Measurements from ENCODE around the gene LCN12. TPM values are rescaled to one million over a fixed set of nuclear protein-coding genes. Genes with fewer than 3 reads are reported as not detected.

The LCN12 gene
- polyA plus RNA-seq, 1 of the 3 experiments (the other 2 are of a cell fraction) = 0.87 TPM

GRCh38 chr9:136975644-136976043 lies 23.6 kb downstream of the LCN12 start:
- ChIA-PET POLR2A (no interaction called here), CTCF (interaction anchor here (1.1 to 4.4 kb wide), 5 partner anchors 28 to 218 kb away, joined by 4 to 24 read pairs (median 4); partner anchors contain the start of genes ABCA2 and LCN8)
- Histone ChIP-seq H3K4me2 (no peak overlapping the region), H3K27ac (ENCODE audit: low read depth in 2 of 2, low read length in 1 of 2) (no peak overlapping the region), H3K9me3 (no peaks in the 10 kb centered on the region), H3K27me3 (ENCODE audit: insufficient read depth) (no peaks in the 10 kb centered on the region), H2AFZ (ENCODE audit: low read depth) (no peak overlapping the region), H3K36me3 (replicated peaks in 1 of 2; ENCODE audit: control insufficient read depth in 1 of 2, insufficient read depth in 2 of 2, low read length in 1 of 2) (no peaks in the 10 kb centered on the region), H3K4me1 (ENCODE audit: control insufficient read depth in 1 of 2, insufficient read depth in 2 of 2, low read depth in 1 of 2, low read length in 1 of 2) (peaks cover 0 to 25% of the 10 kb centered on the region in 2 experiments; a peak in 1 of 4 replicates), H3F3A (replicated peaks; ENCODE audit: insufficient read depth) (peaks cover 4% of the 10 kb centered on the region), H3K9ac (no peak overlapping the region), H3K4me3 (ENCODE audit: low read depth in 2 of 2, low read length in 1 of 2) (no peak overlapping the region), H4K20me1 (ENCODE audit: insufficient read depth) (no peaks in the 10 kb centered on the region), H3K79me2 (ENCODE audit: insufficient read depth) (no peaks in the 10 kb centered on the region), H3K9me2 (no peaks in the 10 kb centered on the region)
- 83% methylated on average over 6 of the region's 14 CpGs for WGBS (ENCODE audit: low lambda C conversion rate)
- TF ChIP-seq NFIC (IDR thresholded peaks at IDR 0.05; ENCODE audit: borderline replicate concordance) (no peak), GATA2 (CRISPR knock-in tag; IDR thresholded peaks at IDR 0.05) (no peak), CTCF (IDR thresholded peaks at IDR 0.05) (peak; percentile 21)
- no peak for DNase-seq

GRCh38 chr9:136977223-136977622 lies 25.1 kb downstream of the LCN12 start, which contains the start of gene PTGDS:
TSS of gene PTGDS (plus strand) at chr9:136977504. CDS start at chr9:136977579, 75 bp downstream.
- WGBS (ENCODE audit: low lambda C conversion rate) = 88% methylated on average over 5 of the region's 10 CpGs
- no peaks in the 10 kb centered on the region for H3K9me2 ChIP-seq
- ChIA-PET CTCF (interaction anchor here (1.0 to 4.4 kb wide), 6 partner anchors 12 to 219 kb away, joined by 3 to 24 read pairs (median 4); partner anchors contain the start of genes ABCA2 and LCN8), POLR2A (interaction anchor here (1.0 kb wide), 2 partner anchors 25 to 26 kb away, joined by 3 to 4 read pairs; partner anchors contain the start of gene LCN12)
- no peaks in the 10 kb centered on the region for H3K27me3 ChIP-seq (ENCODE audit: insufficient read depth)
- no peaks in the 10 kb centered on the region for H3K79me2 ChIP-seq (ENCODE audit: insufficient read depth)
- peaks cover 4% of the 10 kb centered on the region for H3F3A ChIP-seq (replicated peaks; ENCODE audit: insufficient read depth)
- no peak within 1 kb of the TSS for H3K9ac ChIP-seq
- no peaks in the 10 kb centered on the region for H3K9me3 ChIP-seq
- peak within 1 kb of the TSS; percentile 70; the same call in 1 of the 2 replicates for H2AFZ ChIP-seq (ENCODE audit: low read depth)
- H3K4me3 ChIP-seq (ENCODE audit: low read depth in 2 of 2, low read length in 1 of 2) = peak within 1 kb of the TSS; percentile 43 to 47
- no peaks in the 10 kb centered on the region for H4K20me1 ChIP-seq (ENCODE audit: insufficient read depth)
- peaks cover 0 to 23% of the 10 kb centered on the region in 2 experiments; a peak in 1 of 4 replicates for H3K4me1 ChIP-seq (ENCODE audit: control insufficient read depth in 1 of 2, insufficient read depth in 2 of 2, low read depth in 1 of 2, low read length in 1 of 2)
- no peaks in the 10 kb centered on the region for H3K36me3 ChIP-seq (replicated peaks in 1 of 2; ENCODE audit: control insufficient read depth in 1 of 2, insufficient read depth in 2 of 2, low read length in 1 of 2)
- TF ChIP-seq GATA2 (CRISPR knock-in tag; IDR thresholded peaks at IDR 0.05) (no peak), TCF12 (IDR thresholded peaks at IDR 0.05) (no peak), TAF1 (IDR thresholded peaks at IDR 0.05; ENCODE audit: borderline replicate concordance, low read depth, low read length) (no peak), ZBTB33 (IDR thresholded peaks at IDR 0.05; ENCODE audit: borderline replicate concordance, low read depth) (no peak), MXI1 (IDR thresholded peaks at IDR 0.05; ENCODE audit: low read depth, low read length) (no peak), FOXM1 (IDR thresholded peaks at IDR 0.05; ENCODE audit: low read depth) (no peak), CTCF (IDR thresholded peaks at IDR 0.05) (no peak), POLR2AphosphoS5 (IDR thresholded peaks at IDR 0.05; ENCODE audit: low read depth, low read length) (no peak)
- no peak within 1 kb of the TSS; a peak in 1 of 4 replicates for H3K27ac ChIP-seq (ENCODE audit: low read depth in 2 of 2, low read length in 1 of 2)
- DNase-seq = no peak
- H3K4me2 ChIP-seq = peak within 1 kb of the TSS; percentile 71; the same call in 1 of the 2 replicates

Data from SK-N-SH (cell line).